Stimulated activated naive B cell treated with anti-CD40 and anti-IgM and Interleukin-4, amounts not matched to agents 10 μg/mL and 1 μg/mL and 100 μg/mL, for 72 hours (primary cell): ENCODE measurements around the gene ADCY5.

ENCODE experiments used
- ATAC-seq, 2 donors: fragments of 150-1000 bp; cut with Tn5 transposase; replicated peaks; 2 replicates each; pipeline ENCODE4 v1.10.0; 2021; ENCODE audit warnings: moderate library complexity in 1 of 2
- DNase-seq: peaks from one replicate; pipeline ENCODE4 v3.0.0; 2021
- H3K27ac Mint-ChIP-seq: one replicate; pipeline ENCODE4 v1.8.0; 2022; ENCODE audit warnings: mild to moderate bottlenecking, mixed read lengths
- H3K27me3 Mint-ChIP-seq, 2 donors: one replicate each; pipeline ENCODE4 v1.8.0; 2022; ENCODE audit warnings: mixed read lengths in 2 of 2
- H3K36me3 Mint-ChIP-seq, 2 donors: one replicate each; pipeline ENCODE4 v1.8.0; 2022; ENCODE audit warnings: mixed read lengths in 2 of 2, mild to moderate bottlenecking in 1 of 2
- H3K4me1 Mint-ChIP-seq, 2 donors: one replicate each; pipeline ENCODE4 v1.8.0; 2022; ENCODE audit warnings: mixed read lengths in 2 of 2, mild to moderate bottlenecking in 1 of 2
- H3K4me3 Mint-ChIP-seq, 2 donors: one replicate each; pipeline ENCODE4 v1.8.0; 2022; ENCODE audit warnings: mild to moderate bottlenecking in 2 of 2, mixed read lengths in 2 of 2, moderate library complexity in 1 of 2
- H3K9me3 Mint-ChIP-seq, 2 donors: one replicate each; pipeline ENCODE4 v1.8.0; 2022; ENCODE audit warnings: mixed read lengths in 2 of 2, mild to moderate bottlenecking in 1 of 2

The ADCY5 gene

DNA sequence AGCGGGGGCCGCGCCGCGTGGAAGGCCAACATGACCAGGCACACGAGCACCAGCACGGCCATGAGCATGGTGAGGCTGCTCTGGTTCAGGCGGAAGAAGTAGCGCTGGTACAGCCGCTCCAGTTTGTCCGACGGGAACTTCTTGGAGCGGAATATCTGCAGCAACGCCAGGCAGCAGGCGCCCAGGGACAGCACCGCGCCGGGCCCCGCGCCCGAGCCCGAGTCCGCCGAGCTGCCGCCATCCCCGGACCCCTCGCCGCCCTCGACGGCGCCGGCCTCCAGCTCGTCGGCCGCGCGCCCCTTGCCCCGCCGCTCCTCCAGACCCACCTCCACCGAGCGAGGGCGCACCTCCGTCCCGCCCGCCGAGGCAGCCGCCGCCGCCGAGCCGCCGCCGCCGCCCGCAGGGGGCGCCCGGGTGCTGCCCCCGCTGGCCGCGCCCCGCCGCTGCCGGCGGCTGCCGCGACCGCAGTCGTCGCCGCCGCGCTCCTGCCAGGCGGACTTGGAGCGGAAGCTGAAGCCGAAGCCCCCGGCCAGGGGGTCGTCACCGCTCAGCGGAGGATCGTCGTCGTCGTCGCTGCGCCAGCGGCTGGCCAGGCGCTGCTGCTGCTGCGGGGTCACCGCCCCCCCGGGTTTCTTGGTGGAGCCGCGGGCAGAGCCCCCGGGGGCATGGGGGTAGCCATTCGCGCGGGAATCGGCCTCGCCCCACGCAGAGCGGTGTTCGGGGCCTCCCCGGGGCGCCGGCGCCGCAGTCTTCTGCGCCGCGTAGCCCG, 957 bp downstream of the ADCY5 start:
- Mint-ChIP-seq H3K4me3 (no peak overlapping the region), H3K36me3 (no peaks in the 10 kb centered on the region), H3K9me3 (no peaks in the 10 kb centered on the region), H3K27ac (no peak overlapping the region), H3K4me1 (peaks cover 4 to 8% of the 10 kb centered on the region in 2 donors), H3K27me3 (peaks cover 56 to 63% of the 10 kb centered on the region in 2 donors)
- ATAC-seq (peak; percentile 22 to 29), DNase-seq (no peak)

DNA sequence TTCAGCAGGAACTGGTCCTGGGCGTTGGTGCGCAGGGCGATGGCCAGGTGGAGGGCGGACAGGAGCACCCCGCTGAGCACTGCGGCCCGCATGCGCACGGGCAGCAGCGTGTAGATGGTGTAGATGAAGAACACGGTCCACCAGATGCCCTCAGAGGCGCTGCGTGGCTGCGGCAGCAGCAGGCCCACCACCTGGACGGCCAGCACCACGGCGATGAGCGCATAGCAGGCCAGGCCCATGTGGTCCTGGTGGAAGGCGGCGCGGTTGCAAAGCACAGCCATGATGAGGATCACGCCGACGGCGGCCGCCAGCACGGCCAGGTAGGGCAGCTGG, 1.5 kb downstream of the ADCY5 start:
- Mint-ChIP-seq H3K36me3 (no peaks in the 10 kb centered on the region), H3K27ac (no peak overlapping the region), H3K4me3 (peak overlapping the region; percentile 22 to 43), H3K9me3 (no peaks in the 10 kb centered on the region), H3K27me3 (peaks cover 62 to 68% of the 10 kb centered on the region in 2 donors), H3K4me1 (peaks cover 4 to 8% of the 10 kb centered on the region in 2 donors)
- ATAC-seq (no peak), DNase-seq (no peak)

DNA sequence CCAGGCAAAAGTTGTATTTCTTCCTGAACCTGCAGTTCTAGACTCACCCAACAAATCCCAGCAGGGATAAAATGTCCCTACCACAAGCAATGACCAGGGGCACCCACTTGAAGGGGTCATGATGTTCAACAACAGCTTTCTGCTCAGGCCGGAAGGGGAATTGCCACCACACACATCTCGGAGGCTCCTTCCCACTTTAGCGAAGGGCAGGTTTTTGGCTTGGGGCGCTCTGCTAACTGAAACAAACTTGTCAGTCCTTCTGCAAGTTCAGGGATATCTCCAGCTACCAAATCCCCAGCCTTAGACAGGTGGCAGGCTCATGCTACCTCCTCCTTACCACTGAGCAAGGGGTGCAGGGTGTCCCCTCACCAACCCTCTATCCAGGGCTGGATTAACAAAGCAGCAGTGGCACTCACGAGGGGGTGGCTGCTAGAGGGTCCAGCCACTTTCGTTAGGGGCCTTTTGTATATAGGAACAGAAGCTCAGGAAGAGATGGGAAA, 2.2 kb downstream of the ADCY5 start:
- ATAC-seq (no peak), DNase-seq (no peak)
- H3K4me1 Mint-ChIP-seq: peaks cover 4 to 8% of the 10 kb centered on the region in 2 donors
- no peak overlapping the region for H3K27ac Mint-ChIP-seq
- no peaks in the 10 kb centered on the region for H3K36me3 Mint-ChIP-seq
- H3K4me3 Mint-ChIP-seq: peak overlapping the region in 1 of 2 donors; percentile 14
- H3K9me3 Mint-ChIP-seq: no peaks in the 10 kb centered on the region
- H3K27me3 Mint-ChIP-seq: peaks cover 67 to 68% of the 10 kb centered on the region in 2 donors

DNA sequence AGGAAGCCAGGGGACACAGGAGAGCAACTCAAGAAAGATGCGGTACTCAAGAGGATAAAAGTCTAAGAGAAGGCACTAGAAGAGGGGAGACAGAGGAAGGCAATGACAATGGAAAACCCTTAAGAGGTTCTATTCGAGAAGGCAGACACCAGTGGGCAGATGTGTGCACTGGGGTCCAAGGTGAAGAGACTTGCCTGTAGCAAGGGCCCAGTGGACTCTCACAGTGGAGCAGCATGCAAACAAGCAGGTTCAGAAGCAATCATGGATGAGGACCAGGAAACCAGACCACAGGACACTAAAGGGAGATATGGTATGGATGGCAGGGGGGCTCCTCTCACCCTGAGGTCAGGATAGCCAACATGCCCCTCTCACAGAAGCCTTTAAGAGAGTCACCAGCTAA, 2.7 kb downstream of the ADCY5 start:
- no peak for DNase-seq
- Mint-ChIP-seq H3K9me3 (no peaks in the 10 kb centered on the region), H3K4me3 (no peak overlapping the region), H3K4me1 (peaks cover 4 to 8% of the 10 kb centered on the region in 2 donors), H3K27ac (no peak overlapping the region), H3K36me3 (no peaks in the 10 kb centered on the region), H3K27me3 (peaks cover 63 to 67% of the 10 kb centered on the region in 2 donors)
- ATAC-seq: no peak

DNA sequence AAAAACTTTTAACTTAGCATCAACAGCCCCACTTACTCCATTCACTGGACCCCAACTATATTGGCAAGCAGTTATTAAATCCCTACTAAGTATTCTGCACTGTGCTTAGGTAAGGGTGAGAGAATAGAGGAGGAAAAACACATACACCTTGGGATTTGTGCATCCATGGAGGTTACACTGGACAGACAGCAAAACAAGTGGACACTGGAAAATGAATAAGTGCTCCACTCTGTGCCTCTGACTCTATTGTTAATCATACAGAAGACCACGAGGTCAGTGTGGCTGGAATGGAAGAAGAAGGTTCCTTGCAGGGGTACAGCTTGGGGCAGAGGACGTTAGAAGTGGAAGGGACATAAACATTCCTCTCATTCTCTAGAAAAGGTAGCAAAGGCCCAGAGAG, 3.2 kb downstream of the ADCY5 start:
- DNase-seq (no peak), ATAC-seq (no peak)
- Mint-ChIP-seq H3K27ac (no peak overlapping the region), H3K4me3 (no peak overlapping the region), H3K4me1 (peaks cover 4 to 8% of the 10 kb centered on the region in 2 donors), H3K27me3 (peaks cover 61 to 67% of the 10 kb centered on the region in 2 donors), H3K36me3 (no peaks in the 10 kb centered on the region), H3K9me3 (no peaks in the 10 kb centered on the region)

DNA sequence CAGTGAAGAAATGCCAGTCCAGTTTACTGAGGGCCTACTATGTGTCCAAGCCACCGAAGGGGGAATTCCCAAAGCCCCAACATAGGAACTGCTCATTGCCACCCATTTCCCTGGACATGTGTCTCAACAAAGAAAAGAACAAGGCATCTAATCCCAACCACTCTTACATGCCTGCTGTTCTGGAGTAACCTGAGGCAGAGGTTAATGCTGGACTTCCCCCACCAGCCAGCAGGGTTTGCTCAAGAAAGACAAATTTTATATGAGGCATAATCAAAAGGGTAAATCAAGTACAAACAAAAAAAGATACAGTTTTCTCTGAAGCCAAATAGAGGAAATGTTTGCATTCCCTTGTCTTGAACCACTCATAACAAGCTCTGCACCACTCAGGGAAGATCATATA, 4.1 kb downstream of the ADCY5 start:
- Mint-ChIP-seq H3K27ac (no peak overlapping the region), H3K4me3 (no peak overlapping the region), H3K36me3 (no peaks in the 10 kb centered on the region), H3K9me3 (no peaks in the 10 kb centered on the region), H3K27me3 (peaks cover 61 to 63% of the 10 kb centered on the region in 2 donors), H3K4me1 (peaks cover 0 to 1% of the 10 kb centered on the region in 2 donors)
- DNase-seq (no peak), ATAC-seq (no peak)

DNA sequence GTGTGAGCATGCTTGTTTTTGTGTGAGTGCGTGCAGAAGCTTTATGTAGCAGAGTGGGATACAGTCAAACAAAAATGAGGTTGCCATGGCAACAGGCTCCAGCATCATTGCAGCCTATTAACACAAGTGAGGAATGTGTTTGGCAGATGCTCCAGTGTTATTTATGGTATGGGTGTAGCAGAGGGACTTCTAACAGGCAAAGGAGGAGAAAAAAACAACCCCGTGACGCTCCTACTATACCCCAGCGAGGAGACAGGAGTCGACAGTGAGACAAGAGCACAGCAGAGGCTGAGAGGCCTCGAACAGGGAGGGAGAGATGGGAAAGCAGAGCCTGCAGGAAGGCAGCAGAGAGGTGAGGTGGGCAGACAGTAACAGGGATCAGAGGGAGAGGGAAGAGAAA, 4.9 kb downstream of the ADCY5 start:
- H3K4me3 Mint-ChIP-seq: no peak overlapping the region
- H3K27ac Mint-ChIP-seq: no peak overlapping the region
- peaks cover 61 to 63% of the 10 kb centered on the region in 2 donors for H3K27me3 Mint-ChIP-seq
- no peaks in the 10 kb centered on the region for H3K9me3 Mint-ChIP-seq
- ATAC-seq (no peak), DNase-seq (no peak)
- no peaks in the 10 kb centered on the region for H3K36me3 Mint-ChIP-seq
- peaks cover 0 to 1% of the 10 kb centered on the region in 2 donors for H3K4me1 Mint-ChIP-seq

DNA sequence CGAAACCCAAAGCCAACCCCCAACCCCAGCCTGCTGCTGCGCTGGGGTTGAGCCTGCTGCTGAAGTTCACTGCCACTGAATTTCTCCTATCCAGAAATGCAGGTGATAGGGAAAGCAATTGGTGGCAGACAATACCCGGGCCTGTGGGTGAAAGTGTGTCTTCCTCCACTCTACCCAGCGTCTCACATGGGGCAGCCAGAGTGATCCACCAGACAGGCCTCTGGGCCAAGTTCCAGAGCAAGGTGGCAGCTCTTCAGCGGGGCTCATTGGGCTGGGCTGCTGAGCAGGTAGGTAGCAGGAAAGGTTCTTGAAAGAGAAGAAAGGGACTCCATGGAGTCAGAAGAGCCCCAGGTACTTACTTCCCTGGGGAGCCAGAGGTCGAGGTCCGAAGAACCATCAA, 6.0 kb downstream of the ADCY5 start:
- no peak overlapping the region for H3K27ac Mint-ChIP-seq

DNA sequence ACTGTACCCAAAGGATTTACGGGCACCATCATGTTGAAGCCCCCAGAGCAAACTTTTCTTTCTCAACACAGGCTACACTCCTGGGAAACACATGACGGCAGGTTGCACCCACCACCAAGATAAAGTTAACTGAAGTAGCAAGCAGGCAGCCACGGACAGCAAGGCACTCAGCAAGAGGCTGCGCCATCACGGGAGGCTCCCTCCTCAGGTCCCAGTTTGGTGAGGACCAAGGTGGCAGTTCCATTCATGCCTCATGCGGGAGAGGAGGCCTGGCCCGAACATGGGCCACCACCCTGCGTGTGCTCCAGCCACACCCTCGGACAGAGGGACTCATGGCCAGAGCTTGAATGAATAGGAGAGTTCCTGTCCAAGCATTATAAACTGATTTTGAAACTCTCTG, 6.8 kb downstream of the ADCY5 start:
- no peaks in the 10 kb centered on the region for H3K9me3 Mint-ChIP-seq
- H3K27ac Mint-ChIP-seq: no peak overlapping the region
- no peak overlapping the region for H3K4me3 Mint-ChIP-seq
- H3K27me3 Mint-ChIP-seq: peaks cover 63 to 65% of the 10 kb centered on the region in 2 donors
- H3K4me1 Mint-ChIP-seq: peaks cover 0 to 1% of the 10 kb centered on the region in 2 donors
- no peaks in the 10 kb centered on the region for H3K36me3 Mint-ChIP-seq
- no peak for ATAC-seq
- DNase-seq: no peak

More for the DNA sequence above, 6.0 kb downstream of the ADCY5 start:
- no peaks in the 10 kb centered on the region for H3K9me3 Mint-ChIP-seq
- peaks cover 61 to 69% of the 10 kb centered on the region in 2 donors for H3K27me3 Mint-ChIP-seq
- no peak overlapping the region for H3K4me3 Mint-ChIP-seq
- peaks cover 0 to 1% of the 10 kb centered on the region in 2 donors for H3K4me1 Mint-ChIP-seq
- no peaks in the 10 kb centered on the region for H3K36me3 Mint-ChIP-seq
- DNase-seq (no peak), ATAC-seq (no peak)

DNA sequence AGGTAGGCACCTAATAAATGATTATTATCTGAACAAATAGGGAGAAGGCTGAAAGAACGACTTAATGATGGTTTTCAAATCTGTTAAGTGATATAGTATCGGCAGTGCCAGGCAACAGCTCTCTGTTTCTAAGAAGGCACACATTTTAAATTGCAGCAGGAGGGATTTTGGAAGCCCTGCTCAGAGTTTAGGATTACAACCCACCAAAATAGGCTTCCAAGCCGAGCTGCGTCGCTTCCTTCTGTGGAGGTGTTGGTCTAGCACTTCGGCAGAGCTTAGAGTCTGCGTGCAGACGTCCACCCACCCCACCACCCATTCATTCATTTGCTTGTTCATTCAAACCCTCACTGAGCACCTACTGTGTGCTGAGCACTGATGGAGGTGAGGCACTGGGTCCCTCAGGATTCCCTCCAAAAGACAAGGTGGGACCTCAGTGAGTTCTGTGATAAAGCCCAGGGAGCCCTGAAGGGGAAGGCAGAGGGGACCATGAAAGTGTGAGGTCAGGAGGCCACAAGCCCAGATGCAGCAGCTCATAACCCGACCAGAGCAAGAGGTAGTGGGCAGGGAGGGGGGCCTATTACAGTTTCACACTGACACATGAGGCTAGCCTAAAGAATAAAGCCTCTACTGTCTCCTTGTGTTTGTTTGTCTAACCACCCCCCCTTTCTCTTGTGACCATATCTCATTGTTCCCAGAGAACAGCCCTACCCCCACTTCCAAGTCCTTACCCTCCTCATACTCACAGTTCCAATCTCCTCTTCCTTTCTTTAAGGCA, 8.9 kb downstream of the ADCY5 start:
- Mint-ChIP-seq H3K4me3 (no peak overlapping the region), H3K27ac (no peak overlapping the region), H3K27me3 (peaks cover 42 to 49% of the 10 kb centered on the region in 2 donors), H3K9me3 (no peaks in the 10 kb centered on the region), H3K36me3 (no peaks in the 10 kb centered on the region), H3K4me1 (no peaks in the 10 kb centered on the region)
- DNase-seq (no peak), ATAC-seq (no peak)

DNA sequence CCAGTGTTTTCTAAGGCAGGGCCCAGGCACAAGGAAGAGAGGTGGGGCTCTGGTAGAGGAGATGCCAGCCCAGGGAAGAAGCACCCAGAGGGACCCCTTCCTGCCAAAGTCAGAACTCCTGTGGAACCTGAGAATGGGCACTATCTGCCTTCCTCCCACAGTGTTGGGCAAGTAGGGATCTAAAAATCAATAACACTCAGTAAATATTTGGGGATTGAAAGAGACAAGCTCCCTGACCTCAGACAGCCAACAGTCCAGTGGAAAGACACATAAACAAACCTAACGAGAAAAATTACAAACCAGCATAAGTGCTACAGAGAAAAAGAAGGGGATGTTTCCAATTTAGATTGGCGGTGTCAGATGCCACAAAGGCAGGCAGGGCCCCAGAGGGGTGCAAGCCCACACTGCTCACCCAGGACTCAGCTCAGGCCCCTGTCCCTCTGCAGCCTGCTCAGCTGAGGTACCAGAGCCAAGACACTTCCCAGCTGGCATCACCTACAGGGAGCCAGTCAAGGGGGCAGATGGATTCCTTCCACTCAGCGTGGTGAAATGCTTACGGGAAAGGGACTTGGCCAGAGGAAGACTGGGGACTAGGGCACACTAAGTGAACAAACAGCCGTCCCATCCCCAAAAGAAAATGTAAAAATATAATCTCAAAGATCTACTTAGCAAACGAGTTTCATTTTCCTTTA, 15.9 kb downstream of the ADCY5 start:
- H3K36me3 Mint-ChIP-seq: no peaks in the 10 kb centered on the region
- DNase-seq: no peak
- no peaks in the 10 kb centered on the region for H3K9me3 Mint-ChIP-seq
- H3K27ac Mint-ChIP-seq: no peak overlapping the region
- H3K4me1 Mint-ChIP-seq: no peaks in the 10 kb centered on the region
- peaks cover 5 to 6% of the 10 kb centered on the region in 2 donors for H3K27me3 Mint-ChIP-seq
- ATAC-seq: no peak
- H3K4me3 Mint-ChIP-seq: no peak overlapping the region

DNA sequence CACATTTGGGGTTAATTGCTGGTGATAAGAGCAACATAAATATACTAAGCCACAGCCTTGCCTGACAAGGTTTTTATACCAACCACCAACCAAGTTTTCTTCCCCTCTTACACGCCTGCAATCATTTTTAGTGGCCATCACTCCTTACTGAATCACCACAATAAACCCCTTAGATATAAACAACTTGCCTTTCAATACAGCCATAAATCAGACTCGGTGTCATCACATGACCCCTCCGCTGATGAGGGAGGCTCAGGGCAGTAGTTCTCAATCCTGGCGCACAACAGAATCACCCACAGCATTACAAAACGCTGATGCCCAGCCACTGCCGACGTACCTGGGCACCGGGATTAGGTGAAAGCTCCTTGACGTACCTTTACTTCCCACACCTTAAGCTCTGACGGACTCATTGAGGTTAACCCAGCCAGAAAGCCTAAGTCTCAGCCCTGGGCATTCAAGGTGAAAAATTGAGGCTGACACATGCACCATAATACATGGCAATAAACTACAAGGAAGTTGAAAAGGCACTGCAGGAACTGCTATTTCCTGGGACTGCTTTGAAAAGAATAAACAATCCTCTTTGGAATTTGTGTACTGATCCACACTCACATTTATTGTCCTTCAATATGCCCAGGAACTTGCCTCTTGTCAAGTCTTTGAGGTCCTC, 17.1 kb downstream of the ADCY5 start:
- no peaks in the 10 kb centered on the region for H3K36me3 Mint-ChIP-seq
- H3K27ac Mint-ChIP-seq: no peak overlapping the region
- no peak overlapping the region for H3K4me3 Mint-ChIP-seq
- peaks cover 6 to 10% of the 10 kb centered on the region in 2 donors for H3K27me3 Mint-ChIP-seq
- ATAC-seq: no peak
- H3K4me1 Mint-ChIP-seq: no peaks in the 10 kb centered on the region
- H3K9me3 Mint-ChIP-seq: no peaks in the 10 kb centered on the region
- no peak for DNase-seq

DNA sequence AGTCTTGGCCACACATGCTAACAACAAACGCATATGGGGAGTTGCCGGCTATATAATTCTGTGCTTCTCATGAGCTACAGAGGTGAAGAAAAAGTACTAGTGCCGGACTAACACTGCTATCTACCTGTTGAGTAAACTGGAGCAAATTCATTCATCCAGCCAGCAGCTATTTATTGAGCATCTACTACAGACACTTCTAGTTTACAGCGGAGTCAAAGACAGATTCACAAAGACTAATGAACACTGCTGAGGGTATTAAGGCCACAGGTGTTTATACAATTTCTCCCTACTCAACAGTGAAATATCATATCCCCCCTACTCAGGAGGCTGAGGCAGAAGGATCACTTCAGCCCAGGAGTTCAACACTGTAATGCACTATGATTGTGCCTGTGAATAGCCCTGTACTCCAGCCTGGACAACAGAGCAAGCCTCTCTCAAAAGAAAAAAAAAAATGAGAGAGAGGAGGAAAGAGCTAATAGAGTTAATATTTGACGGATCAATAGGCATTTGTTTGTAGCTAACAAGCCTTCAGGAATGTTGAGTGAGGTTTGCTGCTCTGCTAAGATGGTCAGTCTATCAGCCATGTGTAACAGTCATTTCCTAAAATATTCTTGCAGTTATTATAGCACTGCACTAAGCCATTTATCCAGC, 17.8 kb downstream of the ADCY5 start:
- Mint-ChIP-seq H3K27ac (no peak overlapping the region), H3K9me3 (no peaks in the 10 kb centered on the region), H3K4me3 (no peak overlapping the region), H3K27me3 (peaks cover 13 to 14% of the 10 kb centered on the region in 2 donors), H3K4me1 (no peaks in the 10 kb centered on the region), H3K36me3 (no peaks in the 10 kb centered on the region)
- ATAC-seq (no peak), DNase-seq (no peak)

DNA sequence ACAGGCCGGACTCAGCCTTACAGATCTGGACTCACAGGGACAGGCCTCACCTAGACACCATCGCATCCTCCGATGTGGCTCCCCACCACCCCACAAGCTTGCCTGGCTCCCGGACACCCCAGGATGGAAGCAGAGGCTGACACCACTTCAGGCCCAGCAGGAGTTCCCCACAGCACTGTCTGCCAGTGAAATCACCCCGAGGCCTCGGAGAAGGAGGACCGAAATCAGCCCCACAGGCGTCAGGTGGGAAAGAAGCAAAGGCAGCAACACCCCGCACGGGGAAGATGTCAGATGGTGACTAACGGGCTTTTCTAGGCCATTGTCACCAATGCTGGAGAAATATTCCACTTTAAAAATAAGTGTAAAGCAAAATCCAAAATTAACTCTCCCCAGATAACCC, 18.6 kb downstream of the ADCY5 start:
- H3K9me3 Mint-ChIP-seq: no peaks in the 10 kb centered on the region
- H3K4me1 Mint-ChIP-seq: no peaks in the 10 kb centered on the region
- DNase-seq: no peak
- peaks cover 13 to 14% of the 10 kb centered on the region in 2 donors for H3K27me3 Mint-ChIP-seq
- ATAC-seq: no peak
- no peak overlapping the region for H3K4me3 Mint-ChIP-seq
- H3K36me3 Mint-ChIP-seq: no peaks in the 10 kb centered on the region
- H3K27ac Mint-ChIP-seq: no peak overlapping the region
